ENCODE measurements around the gene MGARP. TPM values are rescaled to one million over a fixed set of nuclear protein-coding genes. Genes with fewer than 3 reads are reported as not detected.
A peak's percentile ranks its signal among the peaks of the same experiment; 100 is the strongest.

The MGARP gene
- total and polyA plus RNA-seq, 2 donors (not counting 1 experiment from before 2014, with no cell fraction given), result 15.2 to 18.2 TPM

- H3K9ac ChIP-seq (ENCODE audit: insufficient read depth, low read length), result peak within 1 kb of the TSS; percentile 98
- peak within 1 kb of the TSS; percentile 95 for H3K4me2 ChIP-seq (ENCODE audit: extremely low read depth, insufficient read depth, low read length)
- peaks cover 58% of the 10 kb centered on the region for H3K79me2 ChIP-seq (ENCODE audit: control insufficient read depth, insufficient read depth, low read length)
- peak in 1 of 2 donors; percentile 13 for TF ChIP-seq CTCF (conservative IDR thresholded peaks at IDR 0.05 in 1 of 2, IDR thresholded peaks at IDR 0.05 in 1 of 2; ENCODE audit: low read depth in 1 of 2, low read length in 2 of 2)
- TF ChIP-seq EZH2 (IDR thresholded peaks at IDR 0.05; ENCODE audit: low read length, missing control alignments), result no peak
- peak; percentile 37 to 43 for DNase-seq (ENCODE audit: low read depth in 2 of 2)
- no peaks in the 10 kb centered on the region for H4K20me1 ChIP-seq (ENCODE audit: control insufficient read depth, extremely low read depth, insufficient read depth, low read length)
- peaks cover 12% of the 10 kb centered on the region for H3K4me1 ChIP-seq (ENCODE audit: control insufficient read depth, extremely low read depth, insufficient read depth, low read length)
- peak within 1 kb of the TSS; percentile 82 for H2AFZ ChIP-seq (ENCODE audit: low read length)
- no peaks in the 10 kb centered on the region for H3K9me3 ChIP-seq (ENCODE audit: control insufficient read depth, insufficient read depth, low read depth, low read length)
- H3K36me3 ChIP-seq (ENCODE audit: control insufficient read depth, insufficient read depth, low read length), result peaks cover 3% of the 10 kb centered on the region
- peak within 1 kb of the TSS; percentile 98 for H3K27ac ChIP-seq (ENCODE audit: insufficient read depth, low read length)
- peak within 1 kb of the TSS; percentile 91 to 100 (median 98) for H3K4me3 ChIP-seq (replicated peaks in 1 of 4; ENCODE audit: control extremely low read depth in 1 of 4, insufficient read depth in 1 of 4, low read depth in 3 of 4, low read length in 4 of 4)
- H3K27me3 ChIP-seq (ENCODE audit: control insufficient read depth, insufficient read depth, low read length), result no peaks in the 10 kb centered on the region
Measured at GRCh38 chr4:139301821-139302611, 22.0 kb upstream of the MGARP start, which contains the start of gene NDUFC1. Gene NDUFC1, minus strand, starts transcription at chr4:139302477. Its CDS starts 6,679 bp downstream, at chr4:139295798.

- Histone ChIP-seq H3K9ac (ENCODE audit: insufficient read depth, low read length) (peak within 1 kb of the TSS; percentile 98), H4K20me1 (ENCODE audit: control insufficient read depth, extremely low read depth, insufficient read depth, low read length) (no peaks in the 10 kb centered on the region), H3K79me2 (ENCODE audit: control insufficient read depth, insufficient read depth, low read length) (peaks cover 50% of the 10 kb centered on the region), H3K36me3 (ENCODE audit: control insufficient read depth, insufficient read depth, low read length) (peaks cover 3% of the 10 kb centered on the region), H3K27me3 (ENCODE audit: control insufficient read depth, insufficient read depth, low read length) (no peaks in the 10 kb centered on the region), H3K4me3 (replicated peaks in 1 of 4; ENCODE audit: control extremely low read depth in 1 of 4, insufficient read depth in 1 of 4, low read depth in 3 of 4, low read length in 4 of 4) (peak within 1 kb of the TSS; percentile 91 to 100 (median 98)), H3K27ac (ENCODE audit: insufficient read depth, low read length) (peak within 1 kb of the TSS; percentile 98), H3K4me2 (ENCODE audit: extremely low read depth, insufficient read depth, low read length) (peak within 1 kb of the TSS; percentile 95), H3K4me1 (ENCODE audit: control insufficient read depth, extremely low read depth, insufficient read depth, low read length) (peaks cover 18% of the 10 kb centered on the region), H3K9me3 (ENCODE audit: control insufficient read depth, insufficient read depth, low read depth, low read length) (no peaks in the 10 kb centered on the region), H2AFZ (ENCODE audit: low read length) (peak within 1 kb of the TSS; percentile 95)
- no peak for TF ChIP-seq CTCF (conservative IDR thresholded peaks at IDR 0.05 in 1 of 2, IDR thresholded peaks at IDR 0.05 in 1 of 2; ENCODE audit: low read depth in 1 of 2, low read length in 2 of 2)
- TF ChIP-seq EZH2 (IDR thresholded peaks at IDR 0.05; ENCODE audit: low read length, missing control alignments), result no peak
- DNase-seq (ENCODE audit: low read depth in 2 of 2), result peak; percentile 97 to 98
Measured at GRCh38 chr4:139301113-139301820, 21.2 kb upstream of the MGARP start, which contains the start of gene NAA15. Gene NAA15, plus strand, starts transcription at chr4:139301505. Its CDS starts 273 bp downstream, at chr4:139301778.

Measured in fibroblast of lung (primary cell).